Fibroblast of lung (primary cell): ENCODE data around the gene CHN1.

ENCODE experiments used
- CTCF ChIP-seq, 2 donors: IDR thresholded peaks in 1 of 2; conservative IDR thresholded peaks in 1 of 2; 1 replicate in 1 of 2; 2 replicates in 1 of 2; pipeline ENCODE4 v1.5.1; 2011 to 2012; ENCODE audit warnings: low read length in 2 of 2, control low read depth in 1 of 2, inconsistent platforms in 1 of 2, low read depth in 1 of 2, mild to moderate bottlenecking in 1 of 2
- EZH2 ChIP-seq: IDR thresholded peaks from 2 replicates; pipeline ENCODE4 v1.5.1; 2012; ENCODE audit warnings: low read length, control low read depth, mild to moderate bottlenecking; ENCODE audit errors: missing control alignments

DNA sequence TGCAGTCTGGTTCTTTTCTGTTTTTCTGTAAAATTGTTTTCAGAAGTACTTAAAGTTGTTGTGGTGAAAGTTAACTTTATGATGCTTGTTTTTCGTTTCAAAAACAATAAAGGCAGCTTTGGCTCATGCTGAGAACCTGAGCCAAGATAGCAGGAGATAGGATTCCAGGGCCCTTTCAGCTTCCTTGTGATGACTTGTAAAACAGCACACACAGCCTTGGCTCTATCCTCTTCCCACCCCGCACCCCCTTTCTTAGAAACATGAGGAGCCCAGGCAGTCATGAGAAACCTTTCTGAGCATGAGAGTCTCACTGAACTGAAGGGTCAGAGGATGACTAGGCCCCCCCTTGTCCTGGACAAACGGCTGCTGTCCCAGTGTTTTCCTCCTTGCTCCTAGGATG, 228.5 kb downstream of the CHN1 start:
- no peak for TF ChIP-seq CTCF (conservative IDR thresholded peaks at IDR 0.05 in 1 of 2, IDR thresholded peaks at IDR 0.05 in 1 of 2; ENCODE audit: low read depth in 1 of 2, low read length in 2 of 2)
- TF ChIP-seq EZH2, result no peak
